DND-41 (cell line): ENCODE measurements around the gene ZMIZ1.

Experiments used
- ATAC-seq: fragments of 200-7000 bp; cut with Tn5 transposase; 3 replicates; pipeline ENCODE4 v1.9.1; 2021; ENCODE audit warnings: low read depth; ENCODE audit not compliant: insufficient read depth
- DNase-seq: peaks from one replicate; pipeline ENCODE4 v3.0.0-alpha.2; 2020
- H2AFZ ChIP-seq: 2 replicates; pipeline ENCODE4 v1.6.0; 2012; ENCODE audit warnings: low read depth, low read length
- H3K27ac ChIP-seq: 2 replicates; pipeline ENCODE4 v1.5.1; 2012; ENCODE audit warnings: low read length, inconsistent platforms
- H3K27me3 ChIP-seq: fragments of 200-600 bp; sonication (generic); 2 replicates; pipeline ENCODE4 v1.6.0; 2012; ENCODE audit warnings: low read length, mild to moderate bottlenecking, inconsistent platforms; ENCODE audit not compliant: insufficient read depth, poor library complexity
- H3K36me3 ChIP-seq: 2 replicates; pipeline ENCODE4 v1.5.1; 2012; ENCODE audit warnings: low read length, inconsistent platforms; ENCODE audit not compliant: insufficient read depth
- H3K4me1 ChIP-seq: 2 replicates; pipeline ENCODE4 v1.5.1; 2012; ENCODE audit warnings: mild to moderate bottlenecking, low read length; ENCODE audit not compliant: insufficient read depth
- H3K4me2 ChIP-seq: 2 replicates; pipeline ENCODE4 v1.6.0; 2012; ENCODE audit warnings: mild to moderate bottlenecking, moderate library complexity, low read length, inconsistent platforms; ENCODE audit not compliant: insufficient read depth
- H3K4me3 ChIP-seq, 2 experiments: fragments of 200-600 bp in 1 of 2; shearing (Covaris generic) in 1 of 2; 2 replicates each; pipeline ENCODE4 v1.5.1; 2012 to 2016; ENCODE audit warnings: inconsistent platforms in 2 of 2, low read length in 2 of 2, mild to moderate bottlenecking in 2 of 2, low read depth in 1 of 2, moderate library complexity in 1 of 2
- H3K79me2 ChIP-seq: 2 replicates; pipeline ENCODE4 v1.6.0; 2012; ENCODE audit warnings: low read length, inconsistent platforms; ENCODE audit not compliant: insufficient read depth
- H3K9ac ChIP-seq: 2 replicates; pipeline ENCODE4 v1.6.0; 2012; ENCODE audit warnings: low read depth, mild to moderate bottlenecking, inconsistent platforms, low read length, moderate library complexity
- H3K9me3 ChIP-seq: 2 replicates; pipeline ENCODE4 v1.5.1; 2012; ENCODE audit warnings: low read length, moderate library complexity, mild to moderate bottlenecking, inconsistent platforms; ENCODE audit not compliant: insufficient read depth, severe bottlenecking
- H4K20me1 ChIP-seq: 2 replicates; pipeline ENCODE4 v1.6.0; 2012; ENCODE audit warnings: low read length; ENCODE audit not compliant: insufficient read depth
- CTCF ChIP-seq: IDR thresholded peaks from 2 replicates; pipeline ENCODE4 v1.5.1; 2012; ENCODE audit warnings: borderline replicate concordance, low read length, moderate library complexity, mild to moderate bottlenecking; ENCODE audit not compliant: poor library complexity, severe bottlenecking; ENCODE audit errors: extremely low read depth
- EZH2 ChIP-seq: IDR thresholded peaks from 3 replicates; pipeline ENCODE4 v1.6.1; 2012; ENCODE audit warnings: borderline replicate concordance, low read depth, mild to moderate bottlenecking, moderate library complexity, low read length, inconsistent platforms; ENCODE audit not compliant: severe bottlenecking

Gene ZMIZ1

GRCh38 chr10:79359816-79360498 is 291.2 kb downstream of the ZMIZ1 start:
- Histone ChIP-seq H3K36me3 (peaks cover 9% of the 10 kb centered on the region; the same call in 1 of the 2 replicates), H4K20me1 (peaks cover 13% of the 10 kb centered on the region; the same call in 1 of the 2 replicates), H2AFZ (no peak overlapping the region), H3K9ac (no peak overlapping the region), H3K4me3 (no peak overlapping the region), H3K27me3 (peaks cover 7% of the 10 kb centered on the region), H3K4me1 (no peaks in the 10 kb centered on the region), H3K4me2 (no peak overlapping the region), H3K27ac (no peak overlapping the region), H3K79me2 (no peaks in the 10 kb centered on the region), H3K9me3 (no peaks in the 10 kb centered on the region)
- ATAC-seq (no peak), DNase-seq (no peak)
- TF ChIP-seq CTCF: no peak
- TF ChIP-seq EZH2: no peak

- H3K36me3 ChIP-seq: peaks cover 8% of the 10 kb centered on the region; the same call in 1 of the 2 replicates
- no peak overlapping the region for H3K4me3 ChIP-seq
- H3K4me1 ChIP-seq: no peaks in the 10 kb centered on the region
- peaks cover 8% of the 10 kb centered on the region; the same call in 1 of the 2 replicates for H4K20me1 ChIP-seq
- no peak overlapping the region for H2AFZ ChIP-seq
- no peaks in the 10 kb centered on the region for H3K79me2 ChIP-seq
- H3K4me2 ChIP-seq: no peak overlapping the region
- H3K9me3 ChIP-seq: no peaks in the 10 kb centered on the region
- TF ChIP-seq EZH2 (no peak), CTCF (no peak)
- ATAC-seq (no peak), DNase-seq (no peak)
- no peak overlapping the region for H3K27ac ChIP-seq
- no peak overlapping the region for H3K9ac ChIP-seq
- H3K27me3 ChIP-seq: peaks cover 8% of the 10 kb centered on the region
Observed at GRCh38 chr10:79360499-79361342, 292.0 kb downstream of the ZMIZ1 start.

GRCh38 chr10:79361726-79362397 is 293.1 kb downstream of the ZMIZ1 start:
- no peaks in the 10 kb centered on the region for H3K9me3 ChIP-seq
- no peak overlapping the region for H3K9ac ChIP-seq
- DNase-seq (no peak), ATAC-seq (no peak)
- H3K4me3 ChIP-seq: no peak overlapping the region
- no peaks in the 10 kb centered on the region for H4K20me1 ChIP-seq
- no peaks in the 10 kb centered on the region for H3K4me1 ChIP-seq
- H3K79me2 ChIP-seq: no peaks in the 10 kb centered on the region
- H3K4me2 ChIP-seq: no peak overlapping the region
- peaks cover 12% of the 10 kb centered on the region for H3K27me3 ChIP-seq
- H3K27ac ChIP-seq: no peak overlapping the region
- no peaks in the 10 kb centered on the region for H3K36me3 ChIP-seq
- TF ChIP-seq EZH2 (no peak), CTCF (no peak)
- H2AFZ ChIP-seq: no peak overlapping the region
